Activated naive CD4-positive, alpha-beta T cell treated with anti-CD3 and anti-CD28 coated beads, Interleukin-2, amount 50 U/mL, for 24 hours (primary cell): ENCODE measurements around the gene EFS.

Experiments used
- H3K27ac Mint-ChIP-seq: one replicate; pipeline ENCODE4 v1.8.0; 2021; ENCODE audit warnings: mild to moderate bottlenecking, mixed read lengths
- H3K27me3 Mint-ChIP-seq: one replicate; pipeline ENCODE4 v1.8.0; 2021; ENCODE audit warnings: mixed read lengths
- H3K36me3 Mint-ChIP-seq: one replicate; pipeline ENCODE4 v1.8.0; 2021; ENCODE audit warnings: mixed read lengths
- H3K4me1 Mint-ChIP-seq: one replicate; pipeline ENCODE4 v1.8.0; 2021; ENCODE audit warnings: mixed read lengths
- H3K4me3 Mint-ChIP-seq: one replicate; pipeline ENCODE4 v1.8.0; 2021; ENCODE audit warnings: mild to moderate bottlenecking, mixed read lengths
- H3K9me3 Mint-ChIP-seq: one replicate; pipeline ENCODE4 v1.8.0; 2021; ENCODE audit warnings: mixed read lengths

The EFS gene

GRCh38 chr14:23358042-23358441 lies 6.9 kb downstream of the EFS start:
- no peak overlapping the region for H3K27ac Mint-ChIP-seq
- H3K9me3 Mint-ChIP-seq: no peaks in the 10 kb centered on the region
- H3K36me3 Mint-ChIP-seq: no peaks in the 10 kb centered on the region
- H3K4me1 Mint-ChIP-seq: peaks cover 8% of the 10 kb centered on the region
- no peak overlapping the region for H3K4me3 Mint-ChIP-seq
- peaks cover 1% of the 10 kb centered on the region for H3K27me3 Mint-ChIP-seq

GRCh38 chr14:23357261-23357660 lies 7.7 kb downstream of the EFS start:
- Mint-ChIP-seq H3K4me1 (peaks cover 11% of the 10 kb centered on the region), H3K36me3 (no peaks in the 10 kb centered on the region), H3K27me3 (peaks cover 1% of the 10 kb centered on the region), H3K9me3 (no peaks in the 10 kb centered on the region), H3K27ac (no peak overlapping the region), H3K4me3 (no peak overlapping the region)

DNA sequence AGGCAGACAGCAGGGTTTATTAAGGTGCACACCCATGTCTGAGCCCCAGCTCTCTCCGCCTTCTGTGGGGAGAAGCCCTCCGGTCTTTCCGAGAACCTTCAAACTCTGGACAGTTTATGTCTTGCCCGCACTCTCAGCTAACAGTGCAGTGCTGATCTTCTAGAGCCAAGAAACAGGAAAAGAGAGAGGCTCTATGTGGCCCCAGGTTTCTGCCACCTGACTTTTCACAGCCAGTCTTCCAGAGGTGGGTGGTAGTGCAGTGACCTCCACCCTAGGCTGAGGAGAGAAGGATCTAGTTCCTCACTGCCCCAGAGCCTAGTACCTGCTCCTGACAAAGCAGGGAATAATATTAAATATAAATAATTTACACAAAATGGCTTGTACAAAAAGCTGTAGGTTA lies 8.3 kb downstream of the EFS start:
- peaks cover 1% of the 10 kb centered on the region for H3K27me3 Mint-ChIP-seq
- peaks cover 11% of the 10 kb centered on the region for H3K4me1 Mint-ChIP-seq

DNA sequence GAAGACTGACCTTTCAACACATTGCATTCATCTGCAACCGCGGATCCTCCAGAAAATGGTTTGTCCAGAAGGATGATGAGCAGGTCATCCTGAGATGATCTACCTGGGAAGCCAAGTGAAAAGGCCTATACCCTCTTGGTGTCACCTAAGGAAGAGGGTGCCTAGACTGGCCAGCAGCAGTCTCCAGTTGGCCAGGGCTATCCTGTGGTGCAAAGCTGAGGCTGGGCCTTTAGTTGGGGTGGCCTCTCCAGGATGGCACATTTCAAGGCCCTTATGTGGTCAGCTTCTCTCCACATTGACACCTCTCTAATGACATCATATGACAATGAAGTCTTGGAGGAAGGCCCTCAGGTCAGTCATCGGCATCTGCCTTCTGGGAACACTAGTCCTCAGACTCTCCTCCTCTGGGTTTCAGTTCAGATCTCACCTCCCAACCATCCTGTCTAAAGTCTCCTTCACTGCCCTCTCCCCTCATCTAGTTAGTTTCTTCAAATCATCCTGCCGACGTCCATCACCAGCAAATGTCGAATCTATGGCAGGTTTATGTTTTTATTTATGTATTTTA lies 9.0 kb downstream of the EFS start:
- H3K36me3 Mint-ChIP-seq: no peaks in the 10 kb centered on the region
- H3K4me3 Mint-ChIP-seq: no peak overlapping the region
- H3K9me3 Mint-ChIP-seq: no peaks in the 10 kb centered on the region
- H3K4me1 Mint-ChIP-seq: peaks cover 16% of the 10 kb centered on the region
- peaks cover 1% of the 10 kb centered on the region for H3K27me3 Mint-ChIP-seq
- H3K27ac Mint-ChIP-seq: no peak overlapping the region

More for the DNA sequence above, 8.3 kb downstream of the EFS start:
- Mint-ChIP-seq H3K4me3 (no peak overlapping the region), H3K27ac (no peak overlapping the region), H3K9me3 (no peaks in the 10 kb centered on the region), H3K36me3 (no peaks in the 10 kb centered on the region)

DNA sequence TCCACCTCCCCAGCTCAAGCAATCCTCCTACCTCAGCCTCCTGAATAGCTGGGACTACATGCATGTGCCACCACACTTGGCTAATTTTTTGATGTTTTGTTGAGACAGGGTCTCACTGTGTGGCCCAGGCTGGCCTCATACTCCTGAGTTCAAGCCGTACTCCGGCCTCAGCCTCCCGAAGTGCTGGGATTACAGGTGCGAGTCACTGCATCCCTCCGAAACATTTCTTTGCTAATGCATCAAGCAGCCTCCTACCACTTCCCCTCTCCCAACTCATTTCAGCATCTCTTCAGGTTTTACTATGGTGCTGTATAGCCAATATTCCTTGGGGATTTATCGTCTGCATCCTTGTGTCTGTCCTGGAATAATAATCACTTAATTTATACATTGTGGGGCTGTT lies 10.0 kb downstream of the EFS start:
- peaks cover 21% of the 10 kb centered on the region for H3K4me1 Mint-ChIP-seq
- H3K27me3 Mint-ChIP-seq: peaks cover 1% of the 10 kb centered on the region
- no peak overlapping the region for H3K27ac Mint-ChIP-seq
- no peaks in the 10 kb centered on the region for H3K36me3 Mint-ChIP-seq
- no peak overlapping the region for H3K4me3 Mint-ChIP-seq
- no peaks in the 10 kb centered on the region for H3K9me3 Mint-ChIP-seq

GRCh38 chr14:23353433-23353780 lies 11.6 kb downstream of the EFS start:
- no peaks in the 10 kb centered on the region for H3K36me3 Mint-ChIP-seq
- H3K4me3 Mint-ChIP-seq: peak overlapping the region; percentile 81
- no peak overlapping the region for H3K27ac Mint-ChIP-seq
- peaks cover 1% of the 10 kb centered on the region for H3K27me3 Mint-ChIP-seq
- H3K9me3 Mint-ChIP-seq: no peaks in the 10 kb centered on the region
- peaks cover 21% of the 10 kb centered on the region for H3K4me1 Mint-ChIP-seq

GRCh38 chr14:23352506-23353432 lies 12.2 kb downstream of the EFS start, which contains the start of gene SLC22A17:
Gene SLC22A17, minus strand, starts transcription at chr14:23352887.
- peaks cover 1% of the 10 kb centered on the region for H3K27me3 Mint-ChIP-seq

DNA sequence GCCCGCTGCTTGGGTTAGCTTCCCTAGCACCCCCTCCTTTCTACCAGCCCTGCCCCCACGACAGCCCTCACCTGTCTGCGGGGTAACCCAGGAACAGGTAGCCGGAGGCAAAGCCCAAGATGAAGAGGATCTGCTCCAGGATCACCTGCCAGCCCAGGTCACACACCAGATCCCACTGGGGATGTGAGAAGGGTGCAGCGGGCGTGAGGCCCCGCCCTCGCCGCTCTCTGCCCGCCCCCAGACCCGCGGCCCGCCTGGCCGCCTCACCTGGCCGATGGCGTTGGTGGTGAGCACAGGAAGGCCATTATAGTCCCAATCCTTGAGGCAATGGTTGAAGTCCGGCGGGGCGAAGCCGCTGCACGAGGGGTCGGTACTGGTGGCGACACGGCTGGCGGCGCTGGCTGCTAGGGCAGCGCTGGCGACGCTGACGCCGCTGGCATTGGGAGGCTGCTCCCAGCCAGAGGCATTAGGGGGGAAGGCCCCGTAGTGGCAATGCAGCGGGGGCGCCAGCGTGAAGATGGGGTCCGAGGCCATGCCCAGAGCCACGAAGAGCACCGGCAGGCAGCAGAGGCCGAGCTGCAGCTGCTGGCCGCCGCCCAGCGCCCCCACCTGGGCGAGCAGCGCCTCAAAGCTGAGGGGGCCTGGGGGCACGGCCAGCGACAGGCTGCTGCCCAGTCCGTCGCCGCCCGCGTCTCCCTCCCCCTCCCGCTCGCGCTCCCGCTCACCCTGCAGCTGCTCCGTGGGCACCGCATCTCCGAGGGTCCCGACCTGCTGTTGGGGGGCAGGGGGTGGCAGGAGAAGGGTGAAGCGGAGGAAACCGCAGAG lies 13.1 kb downstream of the EFS start:
- H3K4me3 Mint-ChIP-seq: peak overlapping the region; percentile 81
- H3K9me3 Mint-ChIP-seq: no peaks in the 10 kb centered on the region
- H3K27me3 Mint-ChIP-seq: peaks cover 1% of the 10 kb centered on the region
- H3K27ac Mint-ChIP-seq: no peak overlapping the region
- no peaks in the 10 kb centered on the region for H3K36me3 Mint-ChIP-seq
- peaks cover 21% of the 10 kb centered on the region for H3K4me1 Mint-ChIP-seq

More at GRCh38 chr14:23352506-23353432, 12.2 kb downstream of the EFS start, which contains the start of gene SLC22A17:
- no peaks in the 10 kb centered on the region for H3K36me3 Mint-ChIP-seq
- peaks cover 21% of the 10 kb centered on the region for H3K4me1 Mint-ChIP-seq
- H3K27ac Mint-ChIP-seq: peak within 1 kb of the TSS; percentile 81
- no peaks in the 10 kb centered on the region for H3K9me3 Mint-ChIP-seq
- H3K4me3 Mint-ChIP-seq: peak within 1 kb of the TSS; percentile 81

GRCh38 chr14:23349156-23349845 lies 15.7 kb downstream of the EFS start:
- peaks cover 1% of the 10 kb centered on the region for H3K27me3 Mint-ChIP-seq
- no peaks in the 10 kb centered on the region for H3K9me3 Mint-ChIP-seq
- no peak overlapping the region for H3K4me3 Mint-ChIP-seq
- H3K4me1 Mint-ChIP-seq: peaks cover 21% of the 10 kb centered on the region
- H3K27ac Mint-ChIP-seq: no peak overlapping the region
- no peaks in the 10 kb centered on the region for H3K36me3 Mint-ChIP-seq

- no peak overlapping the region for H3K27ac Mint-ChIP-seq
- no peak overlapping the region for H3K4me3 Mint-ChIP-seq
- H3K9me3 Mint-ChIP-seq: no peaks in the 10 kb centered on the region
Measured at GRCh38 chr14:23348297-23348655, 16.7 kb downstream of the EFS start.

GRCh38 chr14:23347406-23348296 lies 17.3 kb downstream of the EFS start:
- Mint-ChIP-seq H3K4me3 (no peak overlapping the region), H3K36me3 (no peaks in the 10 kb centered on the region), H3K4me1 (peaks cover 10% of the 10 kb centered on the region), H3K27ac (no peak overlapping the region), H3K9me3 (no peaks in the 10 kb centered on the region), H3K27me3 (no peaks in the 10 kb centered on the region)

More at GRCh38 chr14:23348297-23348655, 16.7 kb downstream of the EFS start:
- H3K36me3 Mint-ChIP-seq: no peaks in the 10 kb centered on the region
- peaks cover 15% of the 10 kb centered on the region for H3K4me1 Mint-ChIP-seq
- H3K27me3 Mint-ChIP-seq: no peaks in the 10 kb centered on the region

GRCh38 chr14:23346693-23347405 lies 18.1 kb downstream of the EFS start:
- H3K27me3 Mint-ChIP-seq: no peaks in the 10 kb centered on the region
- H3K4me3 Mint-ChIP-seq: no peak overlapping the region
- no peak overlapping the region for H3K27ac Mint-ChIP-seq
- H3K36me3 Mint-ChIP-seq: no peaks in the 10 kb centered on the region
- H3K4me1 Mint-ChIP-seq: peaks cover 10% of the 10 kb centered on the region
- no peaks in the 10 kb centered on the region for H3K9me3 Mint-ChIP-seq

DNA sequence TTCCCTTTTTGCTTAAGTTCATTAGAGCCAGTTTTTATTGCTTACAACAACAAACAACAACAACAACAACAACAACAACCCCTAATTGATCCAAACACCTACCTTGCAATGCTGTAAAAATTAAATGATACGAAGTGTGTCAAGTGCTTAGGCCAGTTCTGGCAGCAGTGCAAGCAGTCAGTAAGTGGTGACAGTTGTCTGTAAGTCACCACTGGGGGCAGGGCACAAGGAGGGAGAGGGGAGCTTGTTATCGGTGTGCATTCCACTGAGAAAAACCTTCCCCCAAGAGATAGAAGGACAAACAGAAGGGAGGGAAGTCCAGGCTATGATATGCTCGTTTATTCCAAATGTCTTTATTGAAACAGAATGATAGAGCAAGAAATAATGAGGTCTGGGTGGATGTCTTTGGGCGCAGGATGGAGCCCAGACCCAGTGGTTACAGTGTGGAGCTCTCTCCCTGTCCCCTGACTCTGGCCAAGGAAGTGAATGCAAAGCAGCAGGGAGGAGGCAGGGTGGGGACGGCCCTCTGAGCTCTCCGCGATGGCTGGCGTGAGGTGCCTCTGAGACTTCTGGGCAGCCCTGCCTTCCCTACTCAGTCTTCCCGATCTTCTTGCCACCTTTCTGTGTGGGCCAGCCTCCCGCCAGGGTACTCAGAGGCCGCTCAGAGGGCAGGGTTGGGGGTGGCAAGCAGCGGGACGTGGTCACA lies 18.8 kb downstream of the EFS start:
- Mint-ChIP-seq H3K27ac (no peak overlapping the region), H3K9me3 (no peaks in the 10 kb centered on the region), H3K4me3 (no peak overlapping the region), H3K4me1 (peaks cover 6% of the 10 kb centered on the region), H3K27me3 (no peaks in the 10 kb centered on the region), H3K36me3 (no peaks in the 10 kb centered on the region)
